ENCODE data around the gene TBCD.
A peak's percentile ranks its signal among the peaks of the same experiment; 100 is the strongest.

TBCD gene

DNA sequence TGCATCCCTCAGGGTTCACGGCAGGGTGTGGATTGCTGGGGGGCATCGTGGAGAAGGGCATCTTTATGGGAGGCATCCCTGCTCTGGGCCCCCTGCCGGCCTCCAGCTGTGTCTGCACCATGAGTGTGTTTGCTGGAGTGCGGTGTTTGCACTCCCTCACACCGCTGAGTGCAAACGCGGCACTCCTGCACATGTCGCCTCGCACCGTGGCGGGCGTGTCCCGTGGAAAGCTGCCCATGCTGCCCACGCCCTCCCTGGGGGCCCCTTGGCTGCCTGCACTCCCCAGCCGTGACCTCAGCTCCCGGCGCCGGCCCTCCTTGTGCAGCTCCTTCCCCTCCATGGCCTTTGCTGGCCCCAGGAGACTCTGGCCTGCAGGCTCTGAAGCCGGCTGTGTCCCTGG, 162.5 kb downstream of the TBCD start:
- ATAC-seq (replicated peaks), result no peak
- H3K27me3 Mint-ChIP-seq, result no peaks in the 10 kb centered on the region
- H3K9me3 Mint-ChIP-seq, result no peaks in the 10 kb centered on the region
- H3K4me1 Mint-ChIP-seq (ENCODE audit: low read depth in 2 of 2), result peaks cover 3 to 10% of the 10 kb centered on the region in 2 donors
- peaks cover 35% of the 10 kb centered on the region for H3K36me3 Mint-ChIP-seq (ENCODE audit: insufficient read depth)
- DNase-seq, result no peak
- H3K4me3 Mint-ChIP-seq, result no peak overlapping the region
- H3K27ac Mint-ChIP-seq, result peak overlapping the region in 1 of 2 donors; percentile 75

DNA sequence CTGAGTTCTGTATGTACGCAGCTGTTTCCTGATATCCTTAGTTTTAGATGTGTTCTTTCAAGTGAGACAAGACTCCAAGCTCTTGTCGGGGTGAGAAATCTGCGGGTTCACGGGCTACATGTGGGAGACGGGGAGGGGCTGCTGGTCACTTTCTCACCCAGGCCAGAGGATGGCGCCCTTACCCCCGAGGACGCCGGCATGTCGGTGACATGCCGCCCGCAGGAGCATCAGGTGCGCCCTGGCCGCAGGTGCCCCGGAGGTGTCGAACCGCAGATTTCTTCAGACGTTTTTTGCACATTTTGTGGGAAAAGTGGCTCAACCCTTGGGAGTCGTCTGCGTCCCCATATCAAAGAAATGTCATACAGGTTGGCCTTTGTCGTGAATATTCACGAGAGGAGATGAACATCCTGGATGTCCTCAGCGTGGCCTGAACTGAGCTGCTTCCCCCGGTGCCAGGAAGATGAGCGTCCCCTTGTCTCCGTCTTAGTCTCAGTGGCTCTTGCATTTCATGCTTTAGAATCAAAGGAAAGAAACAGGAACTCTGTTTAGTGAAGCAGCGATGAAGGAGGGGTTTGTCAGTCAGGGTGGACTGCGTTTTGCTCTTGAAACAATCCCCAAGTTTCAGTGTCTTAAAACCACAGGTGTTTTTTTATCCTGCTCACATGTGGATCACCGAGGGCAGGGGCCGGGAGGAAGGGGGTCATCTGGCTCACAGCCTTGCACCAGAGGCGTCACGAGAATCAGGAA, 163.3 kb downstream of the TBCD start:
- H3K27me3 Mint-ChIP-seq, result no peaks in the 10 kb centered on the region
- no peak for DNase-seq
- H3K4me1 Mint-ChIP-seq (ENCODE audit: low read depth in 2 of 2), result peaks cover 3 to 10% of the 10 kb centered on the region in 2 donors
- no peak for ATAC-seq (replicated peaks)
- H3K9me3 Mint-ChIP-seq, result no peaks in the 10 kb centered on the region
- no peak overlapping the region for H3K4me3 Mint-ChIP-seq
- H3K27ac Mint-ChIP-seq, result peak overlapping the region; percentile 49 to 75
- H3K36me3 Mint-ChIP-seq (ENCODE audit: insufficient read depth), result peaks cover 35% of the 10 kb centered on the region

DNA sequence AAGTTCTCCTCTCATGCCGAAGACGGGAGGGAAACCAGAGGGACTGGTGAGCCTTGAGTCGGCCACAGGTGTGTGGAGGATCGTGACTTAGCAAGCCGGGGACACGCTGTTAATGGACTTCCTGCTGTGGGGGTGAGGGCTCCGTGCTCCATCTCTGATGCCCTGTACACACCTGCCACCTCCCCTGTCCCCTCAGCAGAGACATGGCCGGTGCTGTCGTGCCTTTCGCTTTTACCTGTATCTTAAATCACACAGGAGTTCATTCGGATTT, 163.8 kb downstream of the TBCD start:
- peaks cover 38% of the 10 kb centered on the region for H3K36me3 Mint-ChIP-seq (ENCODE audit: insufficient read depth)
- ATAC-seq (replicated peaks) (no peak), DNase-seq (no peak)
- H3K27ac Mint-ChIP-seq, result peak overlapping the region in 1 of 2 donors; percentile 49
- H3K27me3 Mint-ChIP-seq, result no peaks in the 10 kb centered on the region
- no peak overlapping the region for H3K4me3 Mint-ChIP-seq
- H3K9me3 Mint-ChIP-seq, result no peaks in the 10 kb centered on the region
- peaks cover 3 to 8% of the 10 kb centered on the region in 2 donors for H3K4me1 Mint-ChIP-seq (ENCODE audit: low read depth in 2 of 2)

DNA sequence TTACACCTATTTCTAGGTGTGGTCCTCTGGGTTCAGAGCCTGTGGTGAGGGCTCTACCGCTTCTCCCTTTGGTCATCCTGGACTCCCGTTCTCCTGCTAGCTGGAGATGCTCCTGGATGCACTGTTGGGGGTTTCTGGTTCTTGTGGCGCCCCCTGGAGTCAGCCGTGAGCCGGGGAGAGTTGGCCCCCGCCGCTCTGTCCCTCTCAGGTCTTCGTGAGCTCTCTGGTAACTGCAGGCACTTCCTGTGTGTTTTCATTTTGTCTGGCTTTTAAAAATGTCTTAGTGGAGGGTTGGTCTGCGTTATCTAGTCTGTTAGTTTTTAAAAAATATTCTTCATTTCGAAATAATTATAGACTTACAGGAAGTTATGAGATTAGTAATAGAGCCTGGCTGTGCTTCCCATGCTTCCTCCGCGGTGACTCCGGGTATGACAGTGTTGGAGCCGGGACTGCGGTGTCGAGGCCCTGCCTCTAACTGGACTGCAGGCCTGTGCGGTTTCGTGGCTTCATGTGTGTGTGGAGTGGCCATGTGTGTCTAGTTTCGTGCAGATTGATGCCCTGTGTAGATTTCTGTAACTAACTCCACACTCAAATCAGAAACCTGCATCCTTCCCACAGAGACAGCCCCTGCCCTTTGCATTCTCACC, 166.0 kb downstream of the TBCD start:
- Mint-ChIP-seq H3K4me3 (no peak overlapping the region), H3K27me3 (no peaks in the 10 kb centered on the region), H3K4me1 (ENCODE audit: low read depth in 2 of 2) (peaks cover 0 to 5% of the 10 kb centered on the region in 2 donors), H3K27ac (peak overlapping the region; percentile 58 to 72), H3K9me3 (no peaks in the 10 kb centered on the region), H3K36me3 (ENCODE audit: insufficient read depth) (peaks cover 39% of the 10 kb centered on the region)
- DNase-seq, result peak in 2 of 3 experiments; percentile 14 to 21
- peak; percentile 59 for ATAC-seq (replicated peaks)

DNA sequence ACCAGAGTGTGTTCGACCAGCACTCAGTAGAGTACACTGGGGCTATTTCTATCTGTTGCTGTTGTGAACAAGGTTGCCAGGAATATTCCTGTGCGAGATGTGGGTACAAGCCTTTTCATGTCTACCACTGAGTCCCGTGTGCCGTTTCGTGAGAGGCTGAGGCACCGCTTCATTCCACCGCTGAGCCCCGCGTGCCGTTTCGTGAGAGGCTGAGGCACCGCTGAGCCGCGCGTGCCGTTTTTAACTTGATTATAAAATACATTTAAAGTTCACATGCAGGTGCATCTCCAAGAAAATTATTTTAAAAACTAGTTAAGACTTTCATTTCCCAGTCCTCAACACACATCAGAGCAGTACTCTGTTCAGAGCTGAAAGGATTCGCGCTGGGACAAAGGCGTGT, 166.6 kb downstream of the TBCD start:
- no peaks in the 10 kb centered on the region for H3K27me3 Mint-ChIP-seq
- DNase-seq (no peak), ATAC-seq (replicated peaks) (no peak)
- H3K4me1 Mint-ChIP-seq (ENCODE audit: low read depth in 2 of 2), result peaks cover 0 to 5% of the 10 kb centered on the region in 2 donors
- H3K36me3 Mint-ChIP-seq (ENCODE audit: insufficient read depth), result peaks cover 38% of the 10 kb centered on the region
- H3K4me3 Mint-ChIP-seq, result no peak overlapping the region
- H3K9me3 Mint-ChIP-seq, result no peaks in the 10 kb centered on the region
- H3K27ac Mint-ChIP-seq, result no peak overlapping the region

DNA sequence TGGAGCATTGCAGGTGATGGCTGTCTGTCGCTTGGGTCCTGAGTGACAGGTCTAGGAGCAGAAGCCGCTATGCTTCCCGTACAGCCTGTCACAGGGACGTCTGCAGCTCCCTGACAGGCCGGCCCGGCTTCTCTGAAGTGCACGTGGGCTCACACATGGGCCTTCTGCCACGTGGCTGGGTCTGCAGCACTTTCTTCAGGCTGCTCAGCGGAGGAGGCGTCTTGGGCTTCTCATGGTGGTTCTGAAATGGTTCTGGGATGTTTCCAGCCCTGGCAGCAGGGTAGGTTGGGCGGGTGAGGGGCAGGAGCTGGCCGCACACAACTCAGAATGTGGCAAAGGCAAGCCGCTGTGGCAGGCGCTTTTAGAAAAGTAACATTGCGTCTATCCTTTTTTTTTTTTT, 168.3 kb downstream of the TBCD start:
- H3K36me3 Mint-ChIP-seq (ENCODE audit: insufficient read depth), result peaks cover 32% of the 10 kb centered on the region
- H3K4me3 Mint-ChIP-seq, result no peak overlapping the region
- no peaks in the 10 kb centered on the region for H3K9me3 Mint-ChIP-seq

DNA sequence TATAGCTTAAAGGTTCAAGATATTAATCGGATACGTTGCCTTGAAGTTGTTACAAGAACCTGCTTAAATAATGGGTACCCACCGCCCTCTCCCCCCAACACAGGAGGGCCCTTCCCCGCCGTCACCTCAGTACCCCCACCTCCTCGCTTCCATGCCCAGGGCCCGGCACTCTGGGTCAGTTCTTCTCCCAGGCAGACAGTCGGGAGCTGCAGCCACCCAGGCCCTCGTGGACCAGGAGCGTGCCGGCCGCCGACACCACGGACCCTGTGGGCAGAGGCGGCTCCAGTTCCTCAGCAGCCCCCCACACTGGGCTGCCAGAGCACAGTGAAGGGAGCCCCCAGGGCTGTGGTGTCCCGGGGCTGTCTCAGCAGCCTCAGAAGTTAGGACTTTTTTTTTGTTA, 168.8 kb downstream of the TBCD start:
- no peak for ATAC-seq (replicated peaks)
- no peak for DNase-seq
- Mint-ChIP-seq H3K27me3 (no peaks in the 10 kb centered on the region), H3K4me3 (no peak overlapping the region), H3K9me3 (no peaks in the 10 kb centered on the region), H3K27ac (no peak overlapping the region), H3K36me3 (ENCODE audit: insufficient read depth) (peaks cover 33% of the 10 kb centered on the region), H3K4me1 (ENCODE audit: low read depth in 2 of 2) (peaks cover 0 to 4% of the 10 kb centered on the region in 2 donors)

More for the DNA sequence above, 168.3 kb downstream of the TBCD start:
- Mint-ChIP-seq H3K27me3 (no peaks in the 10 kb centered on the region), H3K4me1 (ENCODE audit: low read depth in 2 of 2) (peaks cover 0 to 4% of the 10 kb centered on the region in 2 donors), H3K27ac (peak overlapping the region; percentile 46 to 70)
- ATAC-seq (replicated peaks), result no peak
- no peak for DNase-seq

DNA sequence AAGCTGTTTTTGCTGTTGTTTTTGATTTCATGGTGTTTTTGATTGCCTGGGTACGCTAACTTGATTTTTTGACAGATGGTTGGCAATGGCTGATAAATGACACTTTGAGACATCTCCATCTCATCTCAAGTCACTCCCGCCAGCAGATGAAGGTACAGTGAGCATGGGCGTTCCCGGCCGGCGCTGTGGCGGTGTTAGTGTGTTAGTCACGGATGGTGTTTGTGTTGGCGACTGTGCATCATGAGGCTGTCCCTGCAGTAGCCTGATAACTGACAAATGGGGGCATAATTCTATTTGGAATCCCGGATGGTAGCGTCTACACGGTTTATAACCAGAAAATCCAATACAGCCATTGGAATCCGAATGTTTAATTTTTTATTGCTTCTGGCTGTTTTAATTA, 169.6 kb downstream of the TBCD start:
- Mint-ChIP-seq H3K36me3 (ENCODE audit: insufficient read depth) (peaks cover 31% of the 10 kb centered on the region), H3K27me3 (no peaks in the 10 kb centered on the region), H3K9me3 (no peaks in the 10 kb centered on the region), H3K4me1 (ENCODE audit: low read depth in 2 of 2) (peaks cover 0 to 4% of the 10 kb centered on the region in 2 donors), H3K27ac (no peak overlapping the region), H3K4me3 (no peak overlapping the region)
- DNase-seq (no peak), ATAC-seq (replicated peaks) (no peak)

DNA sequence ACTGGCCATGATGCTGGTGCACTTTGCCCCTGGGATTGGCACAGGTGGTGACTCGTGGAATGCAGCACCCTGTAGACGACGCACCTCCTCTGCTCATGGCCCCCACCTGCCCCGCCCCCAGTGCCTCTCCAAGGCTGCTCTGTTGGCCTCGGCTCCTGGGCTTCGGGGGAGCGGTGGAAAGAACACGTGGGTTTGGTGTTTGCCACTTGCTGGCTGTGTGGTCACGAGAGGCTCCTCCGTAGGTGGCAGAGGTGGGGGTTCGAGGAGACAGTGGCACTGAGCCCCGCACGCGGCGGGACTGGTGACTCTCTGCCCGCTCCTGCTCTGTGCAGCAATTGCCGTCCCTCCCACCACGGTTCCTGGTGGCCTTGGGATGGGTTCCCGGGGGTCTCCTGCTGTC, 170.8 kb downstream of the TBCD start:
- Mint-ChIP-seq H3K27me3 (no peaks in the 10 kb centered on the region), H3K27ac (no peak overlapping the region), H3K4me1 (ENCODE audit: low read depth in 2 of 2) (peaks cover 0 to 3% of the 10 kb centered on the region in 2 donors), H3K36me3 (ENCODE audit: insufficient read depth) (peaks cover 33% of the 10 kb centered on the region), H3K4me3 (no peak overlapping the region), H3K9me3 (no peaks in the 10 kb centered on the region)
- ATAC-seq (replicated peaks), result no peak
- no peak for DNase-seq

DNA sequence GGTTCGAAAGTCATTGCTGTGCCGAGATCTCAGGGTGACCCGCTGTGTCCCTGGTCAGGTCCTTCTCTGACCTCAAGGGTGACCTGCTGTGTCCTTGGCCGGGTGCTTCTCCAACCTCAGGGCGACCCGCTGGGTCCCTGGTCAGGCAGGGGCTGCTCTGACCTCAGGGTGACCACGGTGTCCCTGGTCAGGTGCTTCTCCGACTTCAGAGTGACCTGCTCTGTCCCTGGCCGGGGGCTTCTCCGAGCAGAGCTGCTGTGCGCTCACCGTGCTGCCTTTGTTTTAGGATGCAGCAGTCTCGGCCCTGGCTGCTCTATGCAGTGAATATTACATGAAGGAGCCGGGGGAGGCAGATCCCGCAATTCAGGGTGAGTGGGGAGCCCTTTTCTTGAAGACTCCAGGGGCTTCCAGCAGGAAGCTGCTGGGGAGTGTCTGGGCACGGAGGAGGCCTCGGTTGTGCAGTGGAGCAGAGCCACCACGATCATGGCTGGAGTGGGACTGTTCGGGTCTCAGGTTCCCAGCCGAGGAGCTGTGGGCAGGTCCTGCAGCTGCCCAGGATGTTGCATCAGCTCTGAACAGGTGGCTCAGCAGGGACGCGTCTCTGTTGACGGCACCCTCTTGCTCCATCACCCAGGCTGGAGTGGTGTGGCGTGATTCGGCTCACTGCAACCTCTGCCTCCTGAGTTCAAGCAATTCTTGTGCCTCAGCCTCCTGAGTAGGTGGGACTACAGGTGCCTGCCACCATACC, 171.7 kb downstream of the TBCD start:
- no peak overlapping the region for H3K27ac Mint-ChIP-seq
- no peak overlapping the region for H3K4me3 Mint-ChIP-seq
- H3K9me3 Mint-ChIP-seq, result no peaks in the 10 kb centered on the region
- ATAC-seq (replicated peaks) (no peak), DNase-seq (no peak)
- peaks cover 40% of the 10 kb centered on the region for H3K36me3 Mint-ChIP-seq (ENCODE audit: insufficient read depth)
- H3K27me3 Mint-ChIP-seq, result no peaks in the 10 kb centered on the region
- H3K4me1 Mint-ChIP-seq (ENCODE audit: low read depth in 2 of 2), result peaks cover 0 to 1% of the 10 kb centered on the region in 2 donors

DNA sequence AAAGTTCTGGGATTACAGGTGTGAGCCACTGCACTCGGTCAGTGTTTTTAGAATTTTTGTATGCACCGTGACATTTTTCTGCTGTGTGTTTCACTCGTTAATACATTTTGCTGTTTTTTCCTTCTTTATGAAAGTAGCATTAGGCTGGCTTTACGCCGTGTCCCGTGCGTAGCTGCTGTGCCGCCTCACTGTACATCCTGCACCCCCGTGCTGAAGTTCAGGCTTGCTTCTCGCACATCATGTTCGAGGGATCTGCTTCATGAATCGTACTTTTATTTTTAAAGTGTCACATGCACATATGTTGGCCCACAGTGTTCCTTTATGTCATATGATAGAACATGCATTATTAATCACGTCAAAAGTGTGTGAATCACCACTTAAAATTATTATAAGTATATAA, 172.3 kb downstream of the TBCD start:
- Mint-ChIP-seq H3K4me1 (ENCODE audit: low read depth in 2 of 2) (peaks cover 0 to 1% of the 10 kb centered on the region in 2 donors), H3K27me3 (no peaks in the 10 kb centered on the region), H3K36me3 (ENCODE audit: insufficient read depth) (peaks cover 47% of the 10 kb centered on the region), H3K27ac (no peak overlapping the region), H3K9me3 (no peaks in the 10 kb centered on the region), H3K4me3 (no peak overlapping the region)
- DNase-seq, result no peak
- no peak for ATAC-seq (replicated peaks)

DNA sequence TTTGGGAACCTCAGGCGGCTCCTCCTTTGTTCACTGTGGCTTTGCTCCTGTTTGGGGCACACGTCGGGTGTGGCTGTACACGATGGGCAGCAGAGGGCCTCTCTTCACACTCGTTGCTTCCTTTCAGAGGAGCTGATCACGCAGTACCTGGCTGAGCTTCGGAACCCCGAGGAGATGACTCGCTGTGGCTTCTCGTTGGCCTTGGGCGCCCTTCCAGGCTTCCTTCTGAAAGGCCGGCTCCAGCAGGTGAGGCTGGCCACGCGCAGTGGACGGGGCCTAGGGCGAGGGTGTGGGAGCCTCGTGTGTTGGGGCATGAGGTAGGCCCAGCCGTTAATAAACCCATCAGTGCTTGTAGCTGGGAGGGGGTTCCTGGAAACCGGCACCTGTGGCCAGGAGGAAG, 172.9 kb downstream of the TBCD start:
- H3K36me3 Mint-ChIP-seq (ENCODE audit: insufficient read depth), result peaks cover 49% of the 10 kb centered on the region
- DNase-seq (no peak), ATAC-seq (replicated peaks) (no peak)
- no peak overlapping the region for H3K27ac Mint-ChIP-seq
- H3K27me3 Mint-ChIP-seq, result no peaks in the 10 kb centered on the region
- no peaks in the 10 kb centered on the region for H3K4me1 Mint-ChIP-seq (ENCODE audit: low read depth in 2 of 2)
- H3K4me3 Mint-ChIP-seq, result no peak overlapping the region
- no peaks in the 10 kb centered on the region for H3K9me3 Mint-ChIP-seq

DNA sequence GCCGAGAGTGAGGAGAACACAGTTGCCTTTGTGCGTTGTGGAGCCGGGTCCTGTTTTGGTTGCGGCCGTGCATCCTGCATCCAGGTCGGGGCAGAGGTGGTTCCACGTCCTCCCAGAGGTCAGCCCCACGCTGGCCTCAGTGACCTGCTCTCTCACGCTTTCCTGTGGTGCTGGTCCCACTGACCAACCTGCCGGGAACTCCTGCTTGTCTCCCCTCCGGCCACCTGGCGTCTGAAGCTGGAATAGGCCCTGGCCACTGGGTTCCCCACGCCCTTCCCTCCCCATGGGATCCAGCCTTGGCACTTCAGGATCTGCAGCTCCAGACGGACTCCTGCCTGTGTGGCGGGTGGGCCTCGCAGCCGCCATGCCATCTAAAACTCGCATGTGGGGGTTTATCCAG, 173.5 kb downstream of the TBCD start:
- Mint-ChIP-seq H3K27ac (no peak overlapping the region), H3K4me3 (no peak overlapping the region), H3K9me3 (no peaks in the 10 kb centered on the region), H3K4me1 (ENCODE audit: low read depth in 2 of 2) (no peaks in the 10 kb centered on the region), H3K27me3 (no peaks in the 10 kb centered on the region), H3K36me3 (ENCODE audit: insufficient read depth) (peaks cover 50% of the 10 kb centered on the region)
- no peak for ATAC-seq (replicated peaks)
- DNase-seq, result no peak

DNA sequence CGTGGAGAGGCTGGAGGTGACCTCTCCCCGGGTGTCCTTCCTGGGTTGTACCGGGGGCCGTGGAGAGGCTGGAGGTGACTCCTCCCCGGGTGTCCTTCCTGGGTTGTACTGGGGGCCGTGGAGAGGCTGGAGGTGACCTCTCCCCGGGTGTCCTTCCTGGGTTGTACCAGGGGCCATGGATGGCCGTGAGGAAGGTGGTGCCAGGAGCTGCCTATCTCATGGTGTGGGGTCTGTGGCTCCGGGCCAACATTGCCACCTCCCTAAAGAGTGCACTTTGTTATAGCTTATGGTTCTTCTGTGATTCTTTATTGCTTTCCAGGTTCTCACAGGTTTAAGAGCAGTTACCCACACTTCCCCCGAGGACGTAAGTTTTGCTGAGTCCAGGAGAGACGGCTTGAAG, 174.2 kb downstream of the TBCD start:
- H3K36me3 Mint-ChIP-seq (ENCODE audit: insufficient read depth), result peaks cover 56% of the 10 kb centered on the region
- DNase-seq, result no peak
- H3K27ac Mint-ChIP-seq, result peak overlapping the region; percentile 72 to 75
- no peaks in the 10 kb centered on the region for H3K4me1 Mint-ChIP-seq (ENCODE audit: low read depth in 2 of 2)
- H3K4me3 Mint-ChIP-seq, result no peak overlapping the region
- H3K9me3 Mint-ChIP-seq, result no peaks in the 10 kb centered on the region
- no peak for ATAC-seq (replicated peaks)
- no peaks in the 10 kb centered on the region for H3K27me3 Mint-ChIP-seq
